PC-9 (cell line): ENCODE data around the gene TJP3. TPM values are rescaled to one million over a fixed set of nuclear protein-coding genes. Genes with fewer than 3 reads are reported as not detected.

Experiments used
- BruUV-seq: library from RNA; stranded (reverse); fragments of 400-500 nt; replicated peaks from 2 replicates; lab custom pipeline; 2021; lab: Mats Ljungman, UMichigan
- CTCF ChIA-PET: fragments of 300-600 bp; sonication (Branson Sonifier 250); formaldehyde crosslinking; loops from one replicate; lab custom pipeline; 2022; ENCODE audit warnings: antibody characterized with exemption; lab: Charles Lee
- POLR2A ChIA-PET: fragments of 300-600 bp; sonication (Branson Sonifier 250); formaldehyde crosslinking; loops from one replicate; lab custom pipeline; 2022; ENCODE audit warnings: antibody characterized with exemption; ENCODE audit not compliant: unreplicated experiment; lab: Charles Lee
- DNase-seq, 2 experiments: peaks; one replicate each; pipeline versions ENCODE4 v3.0.0 to v3.0.0-alpha.2; 2015 to 2022; ENCODE audit warnings: mixed read lengths in 1 of 2
- H2AFZ ChIP-seq: fragments of 200-600 bp; sonication (generic); 2 replicates; pipeline ENCODE4 v1.8.1; 2017; ENCODE audit warnings: antibody characterized with exemption
- H3F3A ChIP-seq: fragments of 200-600 bp; sonication (generic); 2 replicates; pipeline ENCODE4 v1.8.1; 2017; ENCODE audit warnings: antibody characterized with exemption, mild to moderate bottlenecking, low read depth; ENCODE audit not compliant: insufficient read depth
- H3K27ac ChIP-seq: fragments of 200-600 bp; sonication (generic); 2 replicates; pipeline ENCODE4 v1.6.1; 2016; ENCODE audit warnings: mixed run types
- H3K27me3 ChIP-seq: fragments of 200-600 bp; sonication (generic); 2 replicates; pipeline ENCODE4 v1.6.1; 2016; ENCODE audit warnings: low read depth, mixed run types; ENCODE audit not compliant: insufficient read depth
- H3K36me3 ChIP-seq: fragments of 200-600 bp; sonication (generic); 2 replicates; pipeline ENCODE4 v1.6.1; 2016; ENCODE audit warnings: low read depth, mixed run types
- H3K4me1 ChIP-seq: fragments of 200-600 bp; sonication (generic); replicated peaks from 2 replicates; pipeline ENCODE4 v1.6.1; 2016; ENCODE audit warnings: mixed run types; ENCODE audit not compliant: insufficient read depth
- H3K4me2 ChIP-seq: fragments of 200-600 bp; sonication (generic); 2 replicates; pipeline ENCODE4 v1.6.1; 2017; ENCODE audit warnings: mixed run types
- H3K4me3 ChIP-seq: fragments of 200-600 bp; sonication (generic); 2 replicates; pipeline ENCODE4 v1.6.1; 2016; ENCODE audit warnings: mixed run types
- H3K79me2 ChIP-seq: fragments of 200-600 bp; sonication (generic); 2 replicates; pipeline ENCODE4 v1.6.1; 2017; ENCODE audit warnings: low read depth, mixed run types
- H3K9me2 ChIP-seq: fragments of 200-600 bp; sonication (generic); 2 replicates; pipeline ENCODE4 v1.8.1; 2017; ENCODE audit warnings: mild to moderate bottlenecking; ENCODE audit not compliant: insufficient read depth
- H3K9me3 ChIP-seq: fragments of 200-600 bp; sonication (generic); 2 replicates; pipeline ENCODE4 v1.8.1; 2016; ENCODE audit warnings: low read depth; ENCODE audit not compliant: insufficient read depth
- H4K20me1 ChIP-seq: fragments of 200-600 bp; sonication (generic); 2 replicates; pipeline ENCODE4 v1.8.1; 2017; ENCODE audit not compliant: insufficient read depth
- EZH2 ChIP-seq: fragments of 200-600 bp; sonication (generic); IDR thresholded peaks from 2 replicates; pipeline ENCODE4 v1.8.0; 2017; ENCODE audit warnings: antibody characterized with exemption, low read depth
- intact Hi-C: fragments of 100-400 bp; cut with micrococcal nuclease; formaldehyde crosslinking; loops from one replicate; pipeline ENCODE4 v1.10.0; 2022; ENCODE audit not compliant: unreplicated experiment
- total RNA-seq: library from RNA; stranded (reverse); gene quantifications from 2 replicates; pipeline ENCODE4 v1.2.3, GENCODE V29; 2021
- TF ChIP-seq, protein P1 (sequence below): fragments of 200-600 bp; sonication (generic); conservative IDR thresholded peaks from 2 replicates; pipeline ENCODE4 v1.6.1; 2017; ENCODE audit warnings: mixed run types, antibody characterized with exemption, mild to moderate bottlenecking, moderate library complexity

The TJP3 gene
- total RNA-seq, 1 experiment from 2014 or later, result 56.8 TPM

DNA sequence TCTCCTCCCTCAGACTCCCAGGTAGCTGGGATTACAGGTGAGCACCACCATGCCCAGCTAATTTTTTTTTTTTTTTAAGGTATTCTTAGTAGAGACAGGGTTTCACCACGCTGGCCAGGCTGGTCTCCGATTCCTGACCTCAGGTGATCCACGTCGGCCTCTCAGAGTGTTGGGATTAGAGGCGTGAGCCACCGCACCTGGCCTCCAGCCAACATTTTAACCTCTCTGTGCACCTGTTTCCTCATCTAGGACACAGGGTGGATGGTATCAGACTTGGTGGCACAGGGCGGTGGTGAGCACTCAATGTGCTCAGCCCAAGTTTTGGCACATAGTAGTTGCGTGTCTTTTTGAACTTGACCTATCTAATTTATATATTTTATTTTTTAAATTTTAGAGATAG, 40.8 kb downstream of the TJP3 start:
- no peaks in the 10 kb centered on the region for H3F3A ChIP-seq
- TF ChIP-seq EZH2, result no peak
- TF ChIP-seq, protein P1, sequence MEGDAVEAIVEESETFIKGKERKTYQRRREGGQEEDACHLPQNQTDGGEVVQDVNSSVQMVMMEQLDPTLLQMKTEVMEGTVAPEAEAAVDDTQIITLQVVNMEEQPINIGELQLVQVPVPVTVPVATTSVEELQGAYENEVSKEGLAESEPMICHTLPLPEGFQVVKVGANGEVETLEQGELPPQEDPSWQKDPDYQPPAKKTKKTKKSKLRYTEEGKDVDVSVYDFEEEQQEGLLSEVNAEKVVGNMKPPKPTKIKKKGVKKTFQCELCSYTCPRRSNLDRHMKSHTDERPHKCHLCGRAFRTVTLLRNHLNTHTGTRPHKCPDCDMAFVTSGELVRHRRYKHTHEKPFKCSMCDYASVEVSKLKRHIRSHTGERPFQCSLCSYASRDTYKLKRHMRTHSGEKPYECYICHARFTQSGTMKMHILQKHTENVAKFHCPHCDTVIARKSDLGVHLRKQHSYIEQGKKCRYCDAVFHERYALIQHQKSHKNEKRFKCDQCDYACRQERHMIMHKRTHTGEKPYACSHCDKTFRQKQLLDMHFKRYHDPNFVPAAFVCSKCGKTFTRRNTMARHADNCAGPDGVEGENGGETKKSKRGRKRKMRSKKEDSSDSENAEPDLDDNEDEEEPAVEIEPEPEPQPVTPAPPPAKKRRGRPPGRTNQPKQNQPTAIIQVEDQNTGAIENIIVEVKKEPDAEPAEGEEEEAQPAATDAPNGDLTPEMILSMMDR, result no peak
- no peaks in the 10 kb centered on the region for H3K4me1 ChIP-seq
- intact Hi-C loops, result no loop called here
- no peak overlapping the region for H3K27ac ChIP-seq
- H4K20me1 ChIP-seq, result no peaks in the 10 kb centered on the region; the same call in 1 of the 2 replicates
- DNase-seq, result no peak
- ChIA-PET POLR2A (no interaction called here), CTCF (no interaction called here)
- H3K9me3 ChIP-seq, result no peaks in the 10 kb centered on the region
- no TSS peak for BruUV-seq
- no peak overlapping the region for H2AFZ ChIP-seq
- no peak overlapping the region for H3K4me2 ChIP-seq
- no peaks in the 10 kb centered on the region for H3K36me3 ChIP-seq
- no peaks in the 10 kb centered on the region for H3K9me2 ChIP-seq
- H3K4me3 ChIP-seq, result no peak overlapping the region
- H3K27me3 ChIP-seq, result no peaks in the 10 kb centered on the region
- H3K79me2 ChIP-seq, result no peaks in the 10 kb centered on the region

GRCh38 chr19:3750211-3750610, 42.0 kb downstream of the TJP3 start:
- no peaks in the 10 kb centered on the region for H3F3A ChIP-seq
- no peaks in the 10 kb centered on the region for H3K36me3 ChIP-seq
- intact Hi-C loops, result no loop called here
- H4K20me1 ChIP-seq, result no peaks in the 10 kb centered on the region
- no peak overlapping the region for H2AFZ ChIP-seq
- TF ChIP-seq, protein P1, result no peak
- TF ChIP-seq EZH2, result no peak
- POLR2A ChIA-PET, result no interaction called here
- H3K4me1 ChIP-seq, result no peaks in the 10 kb centered on the region
- H3K27me3 ChIP-seq, result no peaks in the 10 kb centered on the region
- no peak overlapping the region for H3K4me2 ChIP-seq
- CTCF ChIA-PET, result no interaction called here
- no peaks in the 10 kb centered on the region for H3K9me3 ChIP-seq
- no peak for DNase-seq
- BruUV-seq, result no TSS peak
- H3K9me2 ChIP-seq, result no peaks in the 10 kb centered on the region
- H3K4me3 ChIP-seq, result no peak overlapping the region
- no peak overlapping the region for H3K27ac ChIP-seq
- H3K79me2 ChIP-seq, result no peaks in the 10 kb centered on the region

GRCh38 chr19:3751236-3751635, 43.1 kb downstream of the TJP3 start:
- H3K4me2 ChIP-seq, result no peak overlapping the region
- no TSS peak for BruUV-seq
- H3K9me3 ChIP-seq, result no peaks in the 10 kb centered on the region
- H3K79me2 ChIP-seq, result no peaks in the 10 kb centered on the region
- ChIA-PET POLR2A (no interaction called here), CTCF (no interaction called here)
- no peak for DNase-seq
- no peaks in the 10 kb centered on the region for H3K36me3 ChIP-seq
- no peaks in the 10 kb centered on the region for H3K9me2 ChIP-seq
- no peaks in the 10 kb centered on the region for H4K20me1 ChIP-seq
- H2AFZ ChIP-seq, result no peak overlapping the region
- no peak overlapping the region for H3K27ac ChIP-seq
- H3K4me3 ChIP-seq, result no peak overlapping the region
- H3F3A ChIP-seq, result no peaks in the 10 kb centered on the region
- TF ChIP-seq, protein P1, result no peak
- no peak for TF ChIP-seq EZH2
- no peaks in the 10 kb centered on the region for H3K27me3 ChIP-seq
- no peaks in the 10 kb centered on the region for H3K4me1 ChIP-seq
- intact Hi-C loops, result no loop called here
